Kidney (tissue), 14 donors: ENCODE results near the gene CSPG4. TPM values are rescaled to one million over a fixed set of nuclear protein-coding genes. Genes with fewer than 3 reads are reported as not detected.

Source experiments
- DNase-seq, 5 donors: peaks; one replicate each; pipeline ENCODE4 v3.0.0-alpha.2; 2013 to 2020
- FAIRE-seq: peaks from 2 replicates; lab custom pipeline; 2012; peaks lifted over from hg19 to GRCh38; lab: Jason Lieb, UNC
- H3K27ac ChIP-seq, 2 donors: one replicate each; pipeline ENCODE4 v1.7.0; 2013; ENCODE audit warnings: low read depth in 2 of 2, low read length in 2 of 2, inconsistent platforms in 1 of 2
- H3K27me3 ChIP-seq: one replicate; pipeline ENCODE4 v1.7.1; 2013; ENCODE audit warnings: low read length, inconsistent platforms; ENCODE audit not compliant: control insufficient read depth, insufficient read depth
- H3K36me3 ChIP-seq, 3 donors: one replicate each; pipeline versions ENCODE4 v1.7.0 to v1.7.1; 2013; ENCODE audit warnings: low read length in 3 of 3, control low read depth in 1 of 3, inconsistent platforms in 1 of 3; ENCODE audit not compliant: insufficient read depth in 3 of 3, control insufficient read depth in 2 of 3
- H3K4me1 ChIP-seq, 3 donors: one replicate each; pipeline versions ENCODE4 v1.7.0 to v1.7.1; 2013; ENCODE audit warnings: low read length in 3 of 3, inconsistent platforms in 1 of 3, low read depth in 1 of 3; ENCODE audit not compliant: control insufficient read depth in 2 of 3, insufficient read depth in 2 of 3
- H3K4me3 ChIP-seq, 3 donors: one replicate each; pipeline versions ENCODE4 v1.7.0 to v1.8.1; 2013; ENCODE audit warnings: low read length in 3 of 3, control low read depth in 1 of 3, inconsistent platforms in 1 of 3
- H3K9ac ChIP-seq, 3 donors: one replicate each; pipeline versions ENCODE4 v1.7.0 to v1.7.1; 2013; ENCODE audit warnings: low read length in 3 of 3, control low read depth in 1 of 3, inconsistent platforms in 1 of 3
- H3K9me3 ChIP-seq, 3 donors: one replicate each; pipeline versions ENCODE4 v1.7.0 to v1.7.1; 2013; ENCODE audit warnings: low read length in 3 of 3, control low read depth in 1 of 3, inconsistent platforms in 1 of 3; ENCODE audit not compliant: control insufficient read depth in 2 of 3, insufficient read depth in 1 of 3
- CTCF ChIP-seq: IDR thresholded peaks from 3 replicates; pipeline ENCODE4 v1.5.1; 2012; ENCODE audit warnings: mild to moderate bottlenecking, moderate library complexity, borderline replicate concordance; ENCODE audit not compliant: insufficient read depth; ENCODE audit errors: extremely low read depth
- intact Hi-C: fragments of 100-400 bp; cut with DNase I; formaldehyde crosslinking; loops from one replicate; pipeline ENCODE4 v1.11.1; 2022
- polyA plus RNA-seq: library from polyadenylated mRNA; stranded (reverse); fragments of 350-450 nt; fragmentation: Illumina TruSeq; extraction: RNeasy Lipid Tissue Mini Kit (QIAGEN cat#74804); gene quantifications from one replicate; pipeline ENCODE4 v1.2.3, GENCODE V29; 2014; ENCODE audit warnings: low read depth, low replicate concordance; ENCODE audit not compliant: insufficient read depth
- total RNA-seq: library from RNA; stranded (reverse); fragmentation: NEBNext Ultra II Directional; extraction: Animal tissue kit (Norgen Biotek cat#: 25700); gene quantifications from one replicate; pipeline ENCODE4 v1.2.1, GENCODE V29; 2021
- donor health status: control.
- donor health status: control.
- donor health status: control.
- donor health status: control.
- donor health status: control.
- donor health status: DM: yes; HTN: yes; CAD: no.
- donor health status: Normal renal cell carcinoma (clear cell type).

The CSPG4 gene
- total and polyA plus RNA-seq, 2 donors from 2014 or later = 4.4 to 30.7 TPM

- Histone ChIP-seq H3K4me1 (peaks cover 0 to 9% (median 0%) of the 10 kb centered on the region in 3 donors), H3K27me3 (no peaks in the 10 kb centered on the region), H3K4me3 (no peak overlapping the region), H3K9ac (no peak overlapping the region), H3K27ac (peak overlapping the region; percentile 23 to 38), H3K36me3 (peaks cover 2 to 3% (median 2%) of the 10 kb centered on the region in 3 donors), H3K9me3 (no peaks in the 10 kb centered on the region)
- no peak for TF ChIP-seq CTCF
- no peak for DNase-seq
- FAIRE-seq = no peak
- intact Hi-C loops = no loop called here
Measured at GRCh38 chr15:75661756-75662140, 50.9 kb downstream of the CSPG4 start.

DNA sequence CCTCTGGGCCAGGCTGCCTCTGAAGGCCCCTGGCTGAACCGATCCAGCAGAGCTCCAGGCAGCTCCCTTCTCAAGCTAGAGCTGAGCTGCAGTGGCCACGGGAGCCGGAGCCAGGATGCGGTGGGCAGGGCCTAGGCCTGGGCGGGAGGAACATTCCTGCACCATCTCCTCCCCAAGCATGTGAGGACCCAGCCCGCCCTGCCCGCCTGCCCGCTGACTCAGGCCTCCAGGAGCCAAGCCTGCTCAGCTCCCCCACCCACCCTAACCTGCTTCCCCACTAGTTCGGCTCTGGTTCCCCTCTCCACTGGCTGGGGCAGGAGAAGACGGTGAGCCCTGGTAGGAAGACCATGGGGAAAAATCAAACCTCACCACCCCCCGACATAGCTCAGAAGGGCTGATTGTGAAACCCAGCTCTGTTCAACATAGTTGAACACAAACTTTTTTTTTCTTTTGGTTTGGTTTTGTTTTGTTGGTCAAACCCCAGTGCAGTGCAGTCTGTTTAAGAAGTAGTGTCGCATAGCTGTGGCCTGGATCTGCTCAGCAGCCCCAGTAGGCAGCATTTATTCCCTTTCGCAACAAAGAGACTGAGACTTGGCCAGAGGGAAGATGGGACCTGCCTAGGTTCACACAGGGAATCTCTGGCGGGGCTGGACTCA, 51.4 kb downstream of the CSPG4 start:
- peaks cover 0 to 7% (median 0%) of the 10 kb centered on the region in 3 donors for H3K4me1 ChIP-seq
- no peaks in the 10 kb centered on the region for H3K9me3 ChIP-seq
- no peaks in the 10 kb centered on the region for H3K27me3 ChIP-seq
- intact Hi-C loops = no loop called here
- H3K9ac ChIP-seq = no peak overlapping the region
- H3K4me3 ChIP-seq = no peak overlapping the region
- peak overlapping the region; percentile 23 to 38 for H3K27ac ChIP-seq
- DNase-seq (peak in 3 of 5 donors; percentile 51 to 96 (median 59)), FAIRE-seq (no peak)
- H3K36me3 ChIP-seq = peaks cover 2 to 3% (median 2%) of the 10 kb centered on the region in 3 donors
- peak; percentile 0 for TF ChIP-seq CTCF

- FAIRE-seq = no peak
- Histone ChIP-seq H3K4me3 (no peak overlapping the region), H3K4me1 (peaks cover 0 to 7% (median 0%) of the 10 kb centered on the region in 3 donors), H3K36me3 (peaks cover 2 to 3% (median 2%) of the 10 kb centered on the region in 3 donors), H3K9ac (no peak overlapping the region), H3K9me3 (no peaks in the 10 kb centered on the region), H3K27me3 (no peaks in the 10 kb centered on the region), H3K27ac (no peak overlapping the region)
- no peak for DNase-seq
- intact Hi-C loops = no loop called here
- no peak for TF ChIP-seq CTCF
Measured at GRCh38 chr15:75659928-75660645, 52.6 kb downstream of the CSPG4 start.
